Neuronal stem cell (in vitro differentiated cells): ENCODE results near the gene WDFY3.

ENCODE experiments used
- DNase-seq: peaks from one replicate; pipeline ENCODE4 v3.0.0-alpha.2; 2013; ENCODE audit warnings: low spot score
- H2AFZ ChIP-seq: one replicate; pipeline ENCODE4 v1.6.1; 2013; ENCODE audit warnings: mild to moderate bottlenecking, low read length, inconsistent platforms
- H2AK5ac ChIP-seq: 2 replicates; pipeline ENCODE4 v1.6.1; 2013; ENCODE audit warnings: low read depth, mild to moderate bottlenecking, inconsistent platforms, low read length, moderate library complexity, mixed read lengths
- H2BK120ac ChIP-seq: 2 replicates; pipeline ENCODE4 v1.6.1; 2013; ENCODE audit warnings: low read depth, mild to moderate bottlenecking, inconsistent platforms, low read length, moderate library complexity, mixed read lengths
- H2BK12ac ChIP-seq: one replicate; pipeline ENCODE4 v1.6.1; 2013; ENCODE audit warnings: low read length, inconsistent platforms
- H2BK15ac ChIP-seq: 2 replicates; pipeline ENCODE4 v1.6.1; 2013; ENCODE audit warnings: mild to moderate bottlenecking, low read length, inconsistent platforms, mixed read lengths
- H2BK5ac ChIP-seq: one replicate; pipeline ENCODE4 v1.6.1; 2013; ENCODE audit warnings: inconsistent platforms, mild to moderate bottlenecking, low read length, moderate library complexity
- H3K14ac ChIP-seq: one replicate; pipeline ENCODE4 v1.6.1; 2013; ENCODE audit warnings: low read length, inconsistent platforms
- H3K18ac ChIP-seq: 2 replicates; pipeline ENCODE4 v1.6.1; 2013; ENCODE audit warnings: low read length, inconsistent platforms
- H3K23ac ChIP-seq: 2 replicates; pipeline ENCODE4 v1.6.1; 2013; ENCODE audit warnings: low read depth, mild to moderate bottlenecking, mixed read lengths, low read length, inconsistent platforms; ENCODE audit not compliant: poor library complexity
- H3K27ac ChIP-seq: replicated peaks from 3 replicates; pipeline ENCODE4 v1.5.1; 2013; ENCODE audit warnings: low read length, inconsistent platforms
- H3K27me3 ChIP-seq, 3 experiments: 2 replicates each; pipeline ENCODE4 v1.6.1; 2013; ENCODE audit warnings: low read length in 3 of 3, mild to moderate bottlenecking in 2 of 3, inconsistent platforms in 1 of 3, low read depth in 1 of 3, mixed read lengths in 1 of 3, moderate library complexity in 1 of 3; ENCODE audit not compliant: control insufficient read depth in 3 of 3, insufficient read depth in 3 of 3
- H3K36me3 ChIP-seq, 2 donors: replicated peaks in 1 of 2; 2 replicates each; pipeline ENCODE4 v1.6.1; 2013; ENCODE audit warnings: low read length in 2 of 2; ENCODE audit not compliant: control insufficient read depth in 2 of 2, insufficient read depth in 2 of 2
- H3K4ac ChIP-seq: 2 replicates; pipeline ENCODE4 v1.6.1; 2013; ENCODE audit warnings: inconsistent platforms, mild to moderate bottlenecking, low read length, moderate library complexity
- H3K4me1 ChIP-seq, 2 donors: 1 replicate in 1 of 2; 2 replicates in 1 of 2; pipeline ENCODE4 v1.6.1; 2013; ENCODE audit warnings: low read length in 2 of 2, low read depth in 1 of 2; ENCODE audit not compliant: control insufficient read depth in 2 of 2, insufficient read depth in 1 of 2
- H3K4me2 ChIP-seq: one replicate; pipeline ENCODE4 v1.6.1; 2013; ENCODE audit warnings: mild to moderate bottlenecking, low read length, inconsistent platforms; ENCODE audit not compliant: insufficient read depth, poor library complexity, severe bottlenecking
- H3K4me3 ChIP-seq, 2 donors: 2 replicates each; pipeline ENCODE4 v1.5.1; 2013; ENCODE audit warnings: low read length in 2 of 2, mild to moderate bottlenecking in 2 of 2, inconsistent platforms in 1 of 2, moderate library complexity in 1 of 2
- H3K79me1 ChIP-seq: one replicate; pipeline ENCODE4 v1.6.1; 2013; ENCODE audit warnings: low read depth, mild to moderate bottlenecking, inconsistent platforms, low read length, moderate library complexity
- H3K9ac ChIP-seq: one replicate; pipeline ENCODE4 v1.6.1; 2013; ENCODE audit warnings: mild to moderate bottlenecking, low read depth, low read length, inconsistent platforms; ENCODE audit not compliant: poor library complexity
- H3K9me3 ChIP-seq, 2 donors: replicated peaks in 1 of 2; 2 replicates each; pipeline versions ENCODE3 to v1.6.1; 2013; ENCODE audit warnings: low read length in 2 of 2, mild to moderate bottlenecking in 2 of 2, inconsistent platforms in 1 of 2, low read depth in 1 of 2, mixed read lengths in 1 of 2, moderate library complexity in 1 of 2; ENCODE audit not compliant: control insufficient read depth in 2 of 2, insufficient read depth in 1 of 2
- H4K8ac ChIP-seq: one replicate; pipeline ENCODE4 v1.6.1; 2013; ENCODE audit warnings: low read depth, mild to moderate bottlenecking, inconsistent platforms, low read length, moderate library complexity
- H4K91ac ChIP-seq: one replicate; pipeline ENCODE4 v1.6.1; 2013; ENCODE audit warnings: low read length, low read depth, mild to moderate bottlenecking, inconsistent platforms; ENCODE audit not compliant: poor library complexity
- whole genome bisulfite sequencing, 2 donors: extraction: QIAGEN DNeasy Blood & Tissue Kit; methylation state at CpG; one replicate each; pipeline ENCODE4 v1.1.7; 2013; ENCODE audit warnings: missing lambda C conversion rate in 2 of 2, mixed read lengths in 1 of 2; ENCODE audit not compliant: insufficient read length in 2 of 2, insufficient replicate concordance in 1 of 2; ENCODE audit errors: extremely low coverage in 2 of 2; 5-methylcytosine and 5-hydroxymethylcytosine counted together

WDFY3 gene

GRCh38 chr4:84792366-84793301 is 173.9 kb downstream of the WDFY3 start:
- Histone ChIP-seq H4K8ac (no peak overlapping the region), H3K4me3 (no peak overlapping the region), H2BK120ac (no peak overlapping the region), H3K27ac (no peak overlapping the region), H3K9ac (no peak overlapping the region), H2BK5ac (no peak overlapping the region), H3K36me3 (peaks cover 2 to 82% of the 10 kb centered on the region in 2 donors), H2AK5ac (no peak overlapping the region), H3K14ac (no peak overlapping the region), H3K18ac (no peak overlapping the region), H2BK15ac (no peak overlapping the region), H3K4ac (no peak overlapping the region), H3K23ac (no peak overlapping the region), H4K91ac (no peak overlapping the region), H3K27me3 (no peaks in the 10 kb centered on the region), H3K79me1 (no peaks in the 10 kb centered on the region), H2BK12ac (no peak overlapping the region), H3K9me3 (no peaks in the 10 kb centered on the region), H2AFZ (no peak overlapping the region), H3K4me2 (no peak overlapping the region), H3K4me1 (peaks cover 0 to 3% of the 10 kb centered on the region in 2 donors)
- DNase-seq: no peak
- WGBS, 2 donors: 100% methylated on average over 1 of the region's 4 CpGs; no CpG with 5 or more reads in 1 of the 2 donors

GRCh38 chr4:84790769-84791565 is 175.5 kb downstream of the WDFY3 start:
- Histone ChIP-seq H3K79me1 (no peaks in the 10 kb centered on the region), H4K91ac (no peak overlapping the region), H2BK15ac (no peak overlapping the region), H4K8ac (no peak overlapping the region), H3K9ac (no peak overlapping the region), H3K4me3 (no peak overlapping the region), H2BK120ac (no peak overlapping the region), H2AFZ (no peak overlapping the region), H3K9me3 (no peaks in the 10 kb centered on the region), H3K27me3 (no peaks in the 10 kb centered on the region), H3K18ac (no peak overlapping the region), H2BK12ac (no peak overlapping the region), H3K27ac (no peak overlapping the region), H3K23ac (no peak overlapping the region), H3K4me1 (no peaks in the 10 kb centered on the region), H2AK5ac (no peak overlapping the region), H3K4ac (no peak overlapping the region), H3K4me2 (no peak overlapping the region), H3K36me3 (peaks cover 8 to 93% of the 10 kb centered on the region in 2 donors), H3K14ac (no peak overlapping the region), H2BK5ac (no peak overlapping the region)
- no peak for DNase-seq
- no CpG with 5 or more reads among the region's 5 CpGs for WGBS, 2 donors

GRCh38 chr4:84786478-84786877 is 180.0 kb downstream of the WDFY3 start:
- Histone ChIP-seq H3K4me1 (no peaks in the 10 kb centered on the region), H3K9me3 (peaks cover 0 to 3% of the 10 kb centered on the region in 2 donors), H3K4me3 (no peak overlapping the region), H3K36me3 (peaks cover 13 to 96% of the 10 kb centered on the region in 2 donors), H3K79me1 (no peaks in the 10 kb centered on the region), H3K14ac (no peak overlapping the region), H2BK15ac (no peak overlapping the region), H2BK5ac (no peak overlapping the region), H3K4me2 (no peak overlapping the region), H2AFZ (no peak overlapping the region), H2BK12ac (no peak overlapping the region), H3K23ac (no peak overlapping the region), H3K27me3 (no peaks in the 10 kb centered on the region), H3K4ac (no peak overlapping the region), H4K8ac (no peak overlapping the region), H3K27ac (no peak overlapping the region), H2AK5ac (no peak overlapping the region), H4K91ac (no peak overlapping the region), H3K18ac (no peak overlapping the region), H3K9ac (no peak overlapping the region), H2BK120ac (no peak overlapping the region)
- DNase-seq: no peak
- WGBS, 2 donors: no CpG with 5 or more reads among the region's 1 CpG

GRCh38 chr4:84782517-84782916 is 184.0 kb downstream of the WDFY3 start:
- H4K8ac ChIP-seq: no peak overlapping the region
- no peaks in the 10 kb centered on the region for H3K27me3 ChIP-seq
- H3K9ac ChIP-seq: no peak overlapping the region
- no peak for DNase-seq
- H3K4me1 ChIP-seq: no peaks in the 10 kb centered on the region
- no peak overlapping the region for H3K18ac ChIP-seq
- H3K9me3 ChIP-seq: peaks cover 0 to 3% of the 10 kb centered on the region in 2 donors
- no peak overlapping the region for H2AK5ac ChIP-seq
- no peak overlapping the region for H2BK15ac ChIP-seq
- no peaks in the 10 kb centered on the region for H3K79me1 ChIP-seq
- no peak overlapping the region for H3K4me2 ChIP-seq
- H2BK120ac ChIP-seq: no peak overlapping the region
- no peak overlapping the region for H2AFZ ChIP-seq
- no peak overlapping the region for H3K23ac ChIP-seq
- H4K91ac ChIP-seq: no peak overlapping the region
- no peak overlapping the region for H3K4me3 ChIP-seq
- H3K14ac ChIP-seq: no peak overlapping the region
- no peak overlapping the region for H3K27ac ChIP-seq
- H3K36me3 ChIP-seq: peaks cover 13 to 97% of the 10 kb centered on the region in 2 donors
- WGBS, 2 donors: no CpG with 5 or more reads among the region's 4 CpGs
- no peak overlapping the region for H2BK12ac ChIP-seq
- H3K4ac ChIP-seq: no peak overlapping the region
- no peak overlapping the region for H2BK5ac ChIP-seq
